K562 (cell line): ENCODE results near the gene RACK1. TPM values are rescaled to one million over a fixed set of nuclear protein-coding genes. Genes with fewer than 3 reads are reported as not detected.

Source experiments
- ATAC-seq: fragments of 200-7000 bp; cut with Tn5 transposase; 3 replicates; pipeline ENCODE4 v1.9.1; 2020; ENCODE audit warnings: moderate library complexity
- BruUV-seq: library from RNA; stranded (reverse); fragments of 400-500 nt; replicated peaks from 2 replicates; lab custom pipeline; 2021; lab: Mats Ljungman, UMichigan
- CTCF ChIA-PET: fragments of 300-600 bp; formaldehyde crosslinking; extraction: SDS; loops from one replicate; lab custom pipeline; 2021; ENCODE audit warnings: low intra/inter-chr PET ratio; lab: Yijun Ruan, JAX
- POLR2A ChIA-PET: fragments of 300-600, 350-650 bp; sonication (Branson Sonifier 250); formaldehyde crosslinking; extraction: SDS; loops from one replicate; lab custom pipeline; 2021; ENCODE audit warnings: antibody characterized with exemption, inconsistent platforms; lab: Yijun Ruan, JAX
- DNase-seq, 4 experiments: peaks; one replicate each; pipeline versions ENCODE4 v3.0.0 to v3.0.0-alpha.2; 2011 to 2018; ENCODE audit warnings: low spot score in 3 of 4, mixed read lengths in 3 of 4; ENCODE audit errors: extremely low read depth in 1 of 4
- FAIRE-seq: peaks from 2 replicates; lab custom pipeline; 2011; peaks lifted over from hg19 to GRCh38; lab: Jason Lieb, UNC
- H2AFZ ChIP-seq: 2 replicates; pipeline ENCODE4 v1.6.0; 2011; ENCODE audit warnings: low read depth, low read length, control low read depth, inconsistent platforms
- H3K27ac ChIP-seq: fragments of 200-600 bp; 3 replicates; pipeline ENCODE4 v1.8.0; 2011; ENCODE audit warnings: low read depth, mild to moderate bottlenecking, control low read depth, inconsistent platforms, low read length, moderate library complexity, mixed read lengths; ENCODE audit errors: extremely low read depth
- H3K27me3 ChIP-seq, 2 experiments: fragments of 300-600 bp in 1 of 2; 2 replicates in 1 of 2; 3 replicates in 1 of 2; pipeline versions ENCODE4 v1.6.0 to v1.8.0; 2011; ENCODE audit warnings: inconsistent platforms in 2 of 2, low read length in 2 of 2, mild to moderate bottlenecking in 1 of 2, mixed read lengths in 1 of 2, moderate library complexity in 1 of 2; ENCODE audit not compliant: control insufficient read depth in 2 of 2, insufficient read depth in 2 of 2
- H3K36me3 ChIP-seq: fragments of 300-600 bp; 3 replicates; pipeline ENCODE4 v1.8.0; 2011; ENCODE audit warnings: mild to moderate bottlenecking, low read length, inconsistent platforms; ENCODE audit not compliant: control insufficient read depth, insufficient read depth
- H3K4me1 ChIP-seq, 2 experiments: fragments of 200-600 bp in 1 of 2; replicated peaks in 1 of 2; 2 replicates in 1 of 2; 3 replicates in 1 of 2; pipeline versions ENCODE4 v1.5.1 to v1.8.0; 2011; ENCODE audit warnings: inconsistent platforms in 2 of 2, low read length in 2 of 2, mild to moderate bottlenecking in 1 of 2, mixed read lengths in 1 of 2, moderate library complexity in 1 of 2; ENCODE audit not compliant: control insufficient read depth in 2 of 2, insufficient read depth in 2 of 2
- H3K4me2 ChIP-seq: 2 replicates; pipeline ENCODE4 v1.6.1; 2011; ENCODE audit warnings: low read length, control low read depth, inconsistent platforms, mixed read lengths; ENCODE audit not compliant: insufficient read depth
- H3K4me3 ChIP-seq: fragments of 200-600 bp; sonication (generic), shearing (Covaris generic); 2 replicates; pipeline ENCODE4 v1.5.1; 2016; ENCODE audit warnings: control low read depth, inconsistent platforms
- H3K79me2 ChIP-seq: fragments of 200-600 bp; 3 replicates; pipeline ENCODE4 v1.8.0; 2011; ENCODE audit warnings: low read length, inconsistent platforms; ENCODE audit not compliant: control insufficient read depth, insufficient read depth
- H3K9ac ChIP-seq, 2 experiments: 2 replicates each; pipeline versions ENCODE4 v1.6.0 to v1.6.1; 2011; ENCODE audit warnings: low read depth in 2 of 2, low read length in 2 of 2, control low read depth in 1 of 2, inconsistent platforms in 1 of 2, mild to moderate bottlenecking in 1 of 2, mixed read lengths in 1 of 2; ENCODE audit not compliant: insufficient read depth in 1 of 2
- H3K9me1 ChIP-seq: one replicate; pipeline ENCODE4 v1.6.0; 2011; ENCODE audit warnings: inconsistent platforms, mild to moderate bottlenecking, low read length, moderate library complexity; ENCODE audit not compliant: control insufficient read depth, insufficient read depth
- H3K9me3 ChIP-seq: replicated peaks from 2 replicates; pipeline ENCODE4 v1.5.1; 2011; ENCODE audit warnings: low read depth, low read length, inconsistent platforms; ENCODE audit not compliant: control insufficient read depth, insufficient read depth
- H4K20me1 ChIP-seq: replicated peaks from 2 replicates; pipeline ENCODE4 v1.6.1; 2011; ENCODE audit warnings: low read length, inconsistent platforms, mixed read lengths; ENCODE audit not compliant: control insufficient read depth, insufficient read depth
- ADNP ChIP-seq: fragments of 200-800 bp; sonication (Bioruptor generic); IDR thresholded peaks from 2 replicates; pipeline ENCODE4 v1.6.1; 2016; ENCODE audit warnings: missing genetic modification characterization, missing compliant biosample characterization
- HDAC8 ChIP-seq: fragments of 450-650 bp; IDR thresholded peaks from 2 replicates; pipeline ENCODE4 v1.6.1; 2016; ENCODE audit warnings: mild to moderate bottlenecking, missing genetic modification characterization, moderate library complexity, missing compliant biosample characterization
- KDM5B ChIP-seq: fragments of 200-600 bp; sonication (generic); IDR thresholded peaks from 2 replicates; pipeline ENCODE4 v1.6.1; 2012; ENCODE audit warnings: low read depth, mild to moderate bottlenecking, moderate library complexity, low read length, control low read depth, inconsistent platforms; ENCODE audit not compliant: insufficient replicate concordance
- POLR2A ChIP-seq: fragments of 450-650 bp; conservative IDR thresholded peaks from 2 replicates; pipeline ENCODE4 v1.6.1; 2016
- RBFOX2 ChIP-seq: fragments of 200-400 bp; formaldehyde crosslinking; IDR thresholded peaks from 2 replicates; pipeline ENCODE4 v1.6.1; 2017; ENCODE audit warnings: low read depth, mild to moderate bottlenecking, low read length, moderate library complexity
- WGBS: fragments of 100-300 bp; shearing (Covaris generic); methylation state at CpG from one replicate; pipeline ENCODE4 v1.1.6; 2016; ENCODE audit warnings: low coverage, mixed read lengths; ENCODE audit not compliant: insufficient coverage; ENCODE audit errors: missing lambda C conversion rate; 5-methylcytosine and 5-hydroxymethylcytosine counted together
- in situ Hi-C: fragments of 300-500 bp; cut with MboI; formaldehyde crosslinking; loops from 4 replicates; pipeline ENCODE4 v1.15.0; 2018; ENCODE audit warnings: inconsistent platforms, mixed read lengths
- intact Hi-C: fragments of 100-400 bp; cut with micrococcal nuclease; formaldehyde crosslinking; loops from 2 replicates; pipeline ENCODE4 v1.14.2; 2022
- polyA plus RNA-seq, 8 experiments: library from polyadenylated mRNA; depleted of rRNA in 4 of 8; stranded (reverse) in 5 of 8; unstranded in 3 of 8; fragments of >200 nt; fragmentation: Nextera tagmentation in 2 of 8; fragmentation: Illumina TruSeq in 1 of 8; extraction: Ambion mirVana in 2 of 8; extraction: Trizol in 1 of 8; gene quantifications; 2 replicates each; pipeline versions ENCODE4 v1.2.1 to v1.2.3, GENCODE V29; 2011 to 2014; ENCODE audit warnings: inconsistent platforms in 1 of 8, missing spikeins in 1 of 8
- total RNA-seq, 7 experiments: library from RNA; depleted of rRNA in 6 of 7; stranded (reverse); fragments of >200 nt in 6 of 7; fragmentation: Illumina TruSeq in 2 of 7; extraction: Trizol in 2 of 7; gene quantifications; 2 replicates each; pipeline versions ENCODE4 v1.2.1 to v1.2.3, GENCODE V29; 2011 to 2021; ENCODE audit warnings: low replicate concordance in 1 of 7

Gene RACK1
- total and polyA plus RNA-seq, 9 of the 15 experiments (the other 6 are each of a cell fraction or from before 2014, with no cell fraction given) = 2,303 to 5,311 (median 3,833) TPM

DNA sequence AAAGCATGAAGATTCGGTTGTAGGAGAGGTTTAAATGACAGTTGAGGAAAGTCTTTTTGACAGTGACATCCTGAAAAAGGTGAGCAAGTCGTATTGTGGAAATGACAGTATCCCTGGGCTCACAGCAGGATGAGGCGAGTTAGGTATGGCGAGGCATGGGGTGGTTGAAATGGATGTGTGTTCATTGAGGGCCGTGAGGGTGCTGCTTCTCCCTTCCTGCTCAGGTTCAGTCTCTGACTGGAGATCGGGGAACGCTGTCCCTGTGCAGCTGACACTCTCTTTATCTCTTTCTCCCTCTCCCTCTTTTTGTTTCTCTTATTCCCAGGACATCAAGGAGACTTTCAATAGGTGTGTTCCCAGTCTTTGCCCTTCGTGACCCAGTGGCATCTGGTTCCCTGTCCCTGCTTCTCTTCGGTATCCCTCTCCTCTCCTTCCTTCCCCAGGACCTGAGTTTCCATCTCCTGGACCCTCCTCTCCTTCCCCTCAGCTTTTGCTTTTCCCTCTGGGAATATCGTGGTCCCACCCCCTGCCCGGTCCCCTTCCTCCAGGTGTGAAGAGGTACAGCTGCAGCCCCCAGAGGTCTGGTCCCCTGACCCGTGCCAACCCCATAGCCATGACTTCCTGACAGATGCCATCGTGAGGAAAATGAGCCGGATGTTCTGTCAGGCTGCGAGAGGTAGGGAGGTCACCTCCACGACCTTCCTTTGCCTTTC is 10.5 kb downstream of the RACK1 start:
- no peak overlapping the region for H3K4me3 ChIP-seq
- H2AFZ ChIP-seq = no peak overlapping the region
- peaks cover 90% of the 10 kb centered on the region for H3K36me3 ChIP-seq
- peaks cover 27% of the 10 kb centered on the region for H4K20me1 ChIP-seq
- peaks cover 3% of the 10 kb centered on the region for H3K9me1 ChIP-seq
- POLR2A ChIA-PET = interaction anchor here (0.6 to 5.3 kb wide), 4 partner anchors 8 to 25 kb away, joined by 3 to 55 read pairs (median 5); partner anchors contain the start of gene TRIM41
- no peak overlapping the region for H3K4me2 ChIP-seq
- TF ChIP-seq POLR2A = 0 out of 2 replicates have a peak, but pooled peaks have one; percentile 11
- TF ChIP-seq ADNP (tag) = no peak
- TF ChIP-seq HDAC8 (tag) = no peak
- peak; percentile 2 for TF ChIP-seq KDM5B
- no peak for TF ChIP-seq RBFOX2
- in situ Hi-C loops (no loop called here), intact Hi-C loops (no loop called here)
- ATAC-seq (no peak), DNase-seq (peak in 1 of 4 experiments; percentile 6), FAIRE-seq (no peak)
- no peak overlapping the region for H3K27ac ChIP-seq
- 78% methylated on average over 14 of the region's 16 CpGs for WGBS
- H3K4me1 ChIP-seq = peaks cover 0 to 9% of the 10 kb centered on the region in 2 experiments; a peak in 2 of 5 replicates
- BruUV-seq = no TSS peak
- no peaks in the 10 kb centered on the region for H3K27me3 ChIP-seq
- H3K9me3 ChIP-seq = no peaks in the 10 kb centered on the region
- peaks cover 11% of the 10 kb centered on the region for H3K79me2 ChIP-seq
- CTCF ChIA-PET = no interaction called here
- H3K9ac ChIP-seq = no peak overlapping the region; a peak in 2 of 4 replicates
